ENCODE data around the gene SMCO3.

- TF ChIP-seq POLR2A (IDR thresholded peaks at IDR 0.05): no peak
- no peak for TF ChIP-seq CTCF (IDR thresholded peaks at IDR 0.05)
Measured at GRCh38 chr12:14782756-14783155, 31.2 kb downstream of the SMCO3 start.
